ENCODE results near the gene IL21R.
"Not testable (repeated sequence)": the region's sequence is repeated elsewhere in the genome, so short reads cannot be mapped to it uniquely, and the experiment has no call there.

Gene IL21R

DNA sequence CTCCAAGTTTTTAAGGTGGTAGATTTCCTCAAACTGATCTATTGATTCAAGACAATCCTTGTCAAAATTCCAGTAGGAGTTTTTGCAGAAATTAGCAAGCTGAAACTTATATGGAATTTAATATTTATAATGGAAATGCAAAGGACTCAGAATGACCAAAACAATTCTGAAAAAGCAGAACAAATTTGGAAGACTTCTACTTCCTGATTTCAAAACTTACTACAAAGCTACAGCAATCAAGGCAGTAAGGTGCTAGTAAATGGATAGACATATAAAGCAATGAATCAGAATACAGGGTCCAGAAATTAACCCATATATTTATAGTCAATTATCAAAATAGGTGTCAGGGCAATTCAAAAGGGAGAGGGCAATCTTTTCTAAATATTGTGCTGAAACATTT is 11.8 kb upstream of the IL21R start:
- no peak overlapping the region for H3K4me3 ChIP-seq (ENCODE audit: low read length)
- DNase-seq (ENCODE audit: low read depth): no peak
- TF ChIP-seq, protein P1, sequence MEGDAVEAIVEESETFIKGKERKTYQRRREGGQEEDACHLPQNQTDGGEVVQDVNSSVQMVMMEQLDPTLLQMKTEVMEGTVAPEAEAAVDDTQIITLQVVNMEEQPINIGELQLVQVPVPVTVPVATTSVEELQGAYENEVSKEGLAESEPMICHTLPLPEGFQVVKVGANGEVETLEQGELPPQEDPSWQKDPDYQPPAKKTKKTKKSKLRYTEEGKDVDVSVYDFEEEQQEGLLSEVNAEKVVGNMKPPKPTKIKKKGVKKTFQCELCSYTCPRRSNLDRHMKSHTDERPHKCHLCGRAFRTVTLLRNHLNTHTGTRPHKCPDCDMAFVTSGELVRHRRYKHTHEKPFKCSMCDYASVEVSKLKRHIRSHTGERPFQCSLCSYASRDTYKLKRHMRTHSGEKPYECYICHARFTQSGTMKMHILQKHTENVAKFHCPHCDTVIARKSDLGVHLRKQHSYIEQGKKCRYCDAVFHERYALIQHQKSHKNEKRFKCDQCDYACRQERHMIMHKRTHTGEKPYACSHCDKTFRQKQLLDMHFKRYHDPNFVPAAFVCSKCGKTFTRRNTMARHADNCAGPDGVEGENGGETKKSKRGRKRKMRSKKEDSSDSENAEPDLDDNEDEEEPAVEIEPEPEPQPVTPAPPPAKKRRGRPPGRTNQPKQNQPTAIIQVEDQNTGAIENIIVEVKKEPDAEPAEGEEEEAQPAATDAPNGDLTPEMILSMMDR (IDR thresholded peaks at IDR 0.05; ENCODE audit: insufficient read depth, low read depth, low read length, missing control alignments): no peak

DNA sequence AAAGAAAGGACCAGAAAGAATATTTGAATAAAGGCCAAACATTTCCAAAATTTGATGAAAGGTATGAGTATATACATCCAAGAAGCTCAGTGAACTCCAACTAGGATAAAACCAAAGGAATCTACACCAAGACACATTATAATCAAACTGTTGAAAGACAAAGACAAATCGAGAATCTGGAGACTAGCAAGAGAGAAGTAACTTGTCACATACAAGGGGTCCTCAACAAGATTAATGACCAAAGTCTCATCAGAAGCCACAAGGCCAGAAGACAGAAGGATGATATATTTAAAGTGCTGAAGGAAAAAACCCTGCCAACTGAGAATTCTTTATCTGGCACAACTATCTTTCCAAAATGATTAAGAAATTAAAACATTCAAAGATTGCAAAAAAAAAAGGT is 9.3 kb upstream of the IL21R start:
- TF ChIP-seq, protein P1 (IDR thresholded peaks at IDR 0.05; ENCODE audit: insufficient read depth, low read depth, low read length, missing control alignments): no peak
- DNase-seq (ENCODE audit: low read depth): no peak
- H3K4me3 ChIP-seq (ENCODE audit: low read length): no peak overlapping the region

DNA sequence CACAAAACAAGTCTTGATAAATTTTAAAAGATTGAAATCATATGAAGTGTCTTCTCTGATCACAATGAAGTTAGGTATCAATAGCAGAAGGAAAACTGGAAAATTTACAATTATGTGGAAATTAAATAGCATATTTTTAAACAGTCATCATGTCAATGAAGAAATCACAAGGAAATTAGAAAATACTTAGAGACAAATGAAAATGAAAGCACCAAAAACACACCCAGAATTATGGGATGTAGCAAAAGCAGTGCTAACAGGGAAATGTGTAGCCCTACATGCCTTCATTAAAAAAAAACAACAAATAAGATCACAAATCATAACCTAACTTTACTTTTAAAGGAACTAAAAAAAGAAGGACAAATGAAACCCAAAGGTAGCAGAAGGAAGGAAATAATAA is 7.5 kb upstream of the IL21R start:
- TF ChIP-seq, protein P1 (IDR thresholded peaks at IDR 0.05; ENCODE audit: insufficient read depth, low read depth, low read length, missing control alignments): no peak
- DNase-seq (ENCODE audit: low read depth): no peak
- H3K4me3 ChIP-seq (ENCODE audit: low read length): no peak overlapping the region

DNA sequence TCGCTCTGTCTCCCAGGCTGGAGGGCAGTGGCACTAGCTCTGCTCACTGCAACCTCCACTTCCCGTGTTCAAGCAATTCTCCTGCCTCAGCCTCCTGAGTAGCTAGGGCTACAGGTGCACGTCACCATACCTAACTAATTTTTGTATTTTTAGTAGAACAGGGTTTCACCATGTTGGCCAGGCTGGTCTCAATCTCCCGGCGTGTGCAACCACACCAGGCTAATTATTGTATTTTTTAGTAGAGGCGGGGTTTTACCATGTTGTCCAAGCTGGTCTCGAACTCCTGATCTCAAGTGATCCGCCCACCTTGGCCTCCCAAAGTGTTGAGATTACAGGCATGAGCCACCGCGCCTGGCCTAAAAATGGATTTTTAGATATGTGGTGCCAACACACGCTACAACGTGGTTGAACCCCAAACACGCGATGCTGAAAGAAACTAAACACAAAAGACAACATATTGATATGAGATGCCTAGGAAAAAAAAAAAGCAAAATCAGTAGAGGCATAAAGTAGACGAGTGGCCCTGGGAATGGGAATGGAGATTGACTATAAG is 3.6 kb upstream of the IL21R start:
- H3K4me3 ChIP-seq (ENCODE audit: low read length); DNase-seq (ENCODE audit: low read depth): not testable (repeated sequence)

DNA sequence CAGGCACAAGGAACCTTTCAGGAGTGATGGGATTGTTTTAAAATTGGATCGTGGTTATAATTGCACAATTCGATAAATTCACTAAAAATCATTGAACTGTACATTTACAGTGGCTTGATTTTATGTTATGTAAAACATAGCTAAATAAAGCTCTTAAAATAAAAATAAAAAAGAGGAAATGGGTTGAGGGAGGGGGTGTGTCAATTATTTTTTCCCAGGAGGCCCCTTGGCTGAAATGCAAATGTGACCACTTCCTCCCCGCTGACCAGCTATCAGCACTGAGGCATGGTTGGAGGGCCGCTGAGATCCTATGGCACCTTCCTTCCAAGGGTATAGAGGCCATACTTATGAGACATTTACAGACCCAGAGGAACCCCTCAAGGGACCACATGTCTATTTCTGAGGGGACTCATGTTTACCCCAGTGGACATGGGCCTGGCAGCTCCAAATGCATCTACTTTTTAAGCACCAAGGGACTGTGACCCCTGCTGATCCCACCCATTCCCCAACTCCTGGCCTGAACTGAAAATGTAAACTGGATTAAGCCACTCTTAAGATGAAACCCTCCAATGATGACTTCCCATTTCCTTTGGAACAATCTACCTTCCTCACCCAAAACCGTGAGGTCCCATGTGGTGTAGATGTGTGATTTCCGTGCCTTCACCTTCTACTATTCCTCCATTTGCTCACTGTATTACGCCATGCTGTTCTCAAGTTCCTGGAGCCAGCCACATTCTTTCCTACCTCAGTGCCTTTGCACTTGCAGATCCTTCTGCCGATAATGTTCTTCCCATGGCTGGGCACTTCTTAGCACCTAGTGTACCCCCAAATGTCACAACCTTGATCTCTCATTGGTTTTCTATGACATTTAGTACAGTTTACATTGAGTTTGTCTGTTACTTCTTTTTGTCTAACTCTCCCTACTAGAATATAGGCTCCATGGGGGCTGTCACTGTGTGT is 2.8 kb upstream of the IL21R start:
- DNase-seq (ENCODE audit: low read depth): no peak
- TF ChIP-seq, protein P1 (IDR thresholded peaks at IDR 0.05; ENCODE audit: insufficient read depth, low read depth, low read length, missing control alignments): no peak
- no peak overlapping the region for H3K4me3 ChIP-seq (ENCODE audit: low read length)

DNA sequence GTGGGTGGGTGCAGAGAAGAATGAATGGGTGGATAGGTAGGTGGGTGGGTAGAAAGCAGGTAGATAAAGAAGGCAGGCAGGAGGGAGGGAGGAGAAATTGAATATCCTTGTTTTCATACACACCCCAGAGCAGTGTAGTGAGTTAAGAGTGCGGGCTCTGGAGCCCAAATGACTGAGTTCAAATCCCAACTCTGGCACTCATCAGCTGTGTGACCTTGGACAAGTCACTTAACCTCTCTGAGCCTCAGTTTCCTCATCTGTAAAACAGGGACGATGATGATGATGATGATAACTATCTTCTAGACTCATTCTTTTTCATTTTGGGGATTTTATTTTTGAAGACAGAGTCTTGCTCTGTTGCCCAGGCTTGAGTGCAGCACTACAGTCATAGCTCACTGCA is 2.0 kb upstream of the IL21R start:
- TF ChIP-seq, protein P1 (IDR thresholded peaks at IDR 0.05; ENCODE audit: insufficient read depth, low read depth, low read length, missing control alignments): no peak
- no peak overlapping the region for H3K4me3 ChIP-seq (ENCODE audit: low read length)

DNA sequence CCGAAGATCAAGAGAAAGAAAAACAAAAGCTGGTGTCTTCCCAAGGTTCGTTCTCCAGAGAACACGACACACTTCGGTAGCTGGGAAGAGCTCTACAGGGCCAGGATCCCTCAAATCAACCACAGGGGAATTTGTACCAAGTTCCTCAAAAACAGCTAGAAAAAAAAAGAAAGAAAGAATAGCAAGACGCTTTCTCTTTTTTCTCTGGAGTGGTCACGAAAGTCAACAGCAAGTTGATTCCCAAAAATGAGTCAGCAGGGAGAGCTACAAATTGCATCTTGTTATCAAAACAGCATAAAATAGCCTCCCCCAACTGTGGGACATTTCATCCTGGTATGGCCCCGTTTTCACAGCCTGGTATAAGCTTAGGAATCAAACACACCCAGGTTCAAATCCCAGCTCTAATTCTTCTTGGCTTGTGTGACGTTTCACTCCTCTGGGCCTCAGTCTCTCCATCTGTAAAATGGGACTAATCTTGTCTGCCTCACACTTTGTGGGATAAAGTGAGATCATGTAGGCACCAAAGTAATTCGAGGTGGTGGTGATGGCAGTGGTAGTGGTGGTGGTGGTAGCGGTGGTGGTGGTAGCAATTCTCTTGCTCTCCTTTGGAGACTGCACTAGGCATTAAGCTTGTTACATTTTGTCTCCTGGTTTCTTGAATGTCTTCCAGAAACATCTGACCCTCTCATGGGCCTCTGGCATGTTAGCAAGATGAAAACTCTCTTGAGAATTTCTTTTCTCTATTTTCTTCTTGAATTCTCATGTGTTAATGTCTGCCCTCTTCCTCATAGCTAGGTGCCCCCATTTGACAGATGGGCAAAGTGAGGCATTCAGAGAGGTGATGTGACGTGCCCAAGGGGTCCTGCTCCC is 988 bp upstream of the IL21R start:
- H3K4me3 ChIP-seq (ENCODE audit: low read length): no peak overlapping the region
- TF ChIP-seq, protein P1 (IDR thresholded peaks at IDR 0.05; ENCODE audit: insufficient read depth, low read depth, low read length, missing control alignments): no peak
- no peak for DNase-seq (ENCODE audit: low read depth)

More for the DNA sequence above, 2.0 kb upstream of the IL21R start:
- no peak for DNase-seq (ENCODE audit: low read depth)

Data from epithelial cell of esophagus (primary cell).